EH (cell line): ENCODE measurements around the gene CUL2.
A peak's percentile ranks its signal among the peaks of the same experiment; 100 is the strongest.
"Not testable (repeated sequence)": the region's sequence is repeated elsewhere in the genome, so short reads cannot be mapped to it uniquely, and the experiment has no call there.

Experiments used
- DNase-seq: peaks from one replicate; pipeline ENCODE4 v3.0.0-alpha.2; 2015; ENCODE audit warnings: low read depth

CUL2 gene

DNA sequence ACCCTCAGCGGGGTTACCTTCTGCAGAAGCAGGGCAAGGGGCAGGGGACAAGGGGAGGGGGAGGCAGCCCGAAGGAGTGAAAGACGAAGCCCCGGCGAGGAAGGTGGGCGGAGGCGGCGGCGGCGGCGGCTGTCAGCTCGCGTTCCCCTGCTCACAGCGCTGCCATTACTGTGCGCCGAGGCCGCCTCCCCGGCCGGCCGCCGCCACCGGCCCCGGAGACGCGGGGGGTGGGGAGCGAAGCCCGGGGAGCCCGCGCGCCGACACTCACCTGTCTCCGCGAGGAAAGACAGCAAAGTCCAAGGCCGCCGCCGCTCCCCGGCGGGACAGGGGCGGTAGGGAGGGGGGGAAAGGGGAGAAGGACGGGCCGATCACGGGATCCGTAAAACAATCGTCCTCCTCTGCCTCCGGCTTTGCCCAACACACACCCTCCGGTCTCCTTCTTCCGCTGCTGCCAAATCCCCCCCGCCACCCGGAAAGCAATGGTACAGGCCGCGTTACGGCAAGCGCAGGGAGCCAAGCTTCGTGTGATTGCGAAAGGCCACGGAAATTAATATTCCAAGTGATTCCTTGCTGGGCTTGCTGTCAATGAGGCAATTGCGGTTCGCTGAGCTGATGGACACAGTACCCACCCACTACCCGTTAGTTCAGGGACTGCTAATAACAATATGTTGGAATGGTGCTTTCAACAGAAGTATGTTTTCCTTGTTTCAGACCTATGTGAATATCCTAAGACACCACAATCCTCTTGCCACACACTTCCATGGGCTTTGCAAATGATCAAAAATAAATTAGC, at the start of gene CUL2:
CUL2 (minus strand) TSS at position 180 of the 793 bp plus-strand sequence. CDS start 19,024 bp downstream, outside the sequence.
- DNase-seq: peak; percentile 92

DNA sequence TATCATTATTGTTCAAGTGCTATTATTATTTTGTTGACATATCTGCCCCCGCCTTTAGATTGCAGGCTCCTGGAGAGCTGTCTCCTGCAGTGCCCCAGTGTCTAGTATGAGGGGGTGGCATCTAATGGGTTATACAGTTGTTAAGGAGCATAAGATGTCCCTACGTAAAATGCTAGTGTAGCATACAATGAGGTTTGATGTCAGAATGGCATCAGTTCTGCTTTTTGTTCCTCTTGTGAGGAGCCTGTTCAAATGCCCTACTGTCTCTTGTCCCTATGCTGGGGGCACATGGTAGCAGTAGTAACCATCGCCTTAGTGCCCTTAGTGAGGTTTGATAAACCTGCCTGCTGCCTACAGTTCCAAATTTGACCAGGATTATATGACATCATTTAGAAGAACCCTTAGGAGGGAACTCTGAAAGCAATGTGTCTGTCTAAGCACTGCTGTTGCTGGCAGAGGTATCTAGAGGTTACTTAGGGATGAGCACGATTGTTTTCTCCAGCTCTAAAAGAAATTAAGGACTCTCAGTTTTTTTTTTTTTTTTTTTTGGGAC, 46.2 kb upstream of the CUL2 start:
- DNase-seq: no peak

DNA sequence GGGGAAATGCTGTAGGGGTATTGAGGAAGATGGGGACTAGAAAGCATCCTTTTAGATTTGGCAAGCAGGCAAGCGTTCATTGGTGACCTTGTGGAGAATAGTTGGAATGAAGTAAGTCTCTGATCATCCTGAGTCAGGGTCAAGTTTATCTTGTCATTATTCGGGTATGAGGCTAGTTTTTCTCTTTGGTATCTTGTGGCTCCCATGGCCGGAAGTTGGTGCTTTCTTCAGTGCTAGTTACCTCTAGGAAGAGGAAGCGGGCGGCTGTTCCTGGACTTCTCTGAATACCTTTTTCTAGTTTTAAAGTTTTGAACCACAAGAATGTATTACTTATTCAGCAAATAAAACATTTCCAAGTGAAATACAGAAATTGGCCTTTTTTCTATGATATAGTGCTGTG, 45.7 kb upstream of the CUL2 start:
- DNase-seq: peak; percentile 57

DNA sequence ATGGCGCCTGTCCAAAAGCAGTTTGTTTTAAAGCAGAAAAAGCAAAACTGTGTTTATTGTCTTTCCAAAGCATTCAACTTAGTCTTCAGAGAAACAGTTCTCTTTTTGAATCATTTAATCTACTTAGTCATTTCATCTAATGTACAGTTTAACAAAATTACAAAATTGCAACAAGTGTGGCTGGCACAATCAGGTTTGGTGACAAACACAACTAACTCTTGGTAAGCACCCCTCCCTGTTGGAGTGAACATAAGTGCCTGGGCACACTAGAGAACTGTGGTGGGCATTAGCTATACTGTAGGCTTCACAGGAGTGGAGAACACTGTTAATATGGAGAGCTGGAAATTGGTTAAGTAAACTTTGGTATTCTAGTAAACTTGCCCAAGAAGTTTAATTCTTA, 43.4 kb upstream of the CUL2 start:
- DNase-seq: no peak

DNA sequence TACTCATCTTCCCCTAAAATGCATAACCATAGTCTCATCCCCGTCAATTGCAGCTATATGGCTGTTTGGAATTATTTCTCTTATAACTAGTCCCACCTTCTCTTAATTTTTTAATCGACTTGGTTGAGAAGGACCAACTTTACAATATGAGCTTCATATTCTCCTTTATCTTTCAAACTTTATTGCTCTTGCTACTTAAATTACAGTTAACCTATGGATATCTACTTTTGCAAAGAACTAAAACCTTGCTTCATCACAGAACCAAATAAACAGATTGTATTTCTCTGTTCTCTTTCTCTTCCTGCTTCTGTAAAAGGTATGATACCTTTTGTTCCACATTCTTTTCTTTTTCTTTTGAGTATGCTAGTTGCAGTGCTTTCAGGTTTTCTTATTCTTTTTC, 42.6 kb upstream of the CUL2 start:
- no peak for DNase-seq

DNA sequence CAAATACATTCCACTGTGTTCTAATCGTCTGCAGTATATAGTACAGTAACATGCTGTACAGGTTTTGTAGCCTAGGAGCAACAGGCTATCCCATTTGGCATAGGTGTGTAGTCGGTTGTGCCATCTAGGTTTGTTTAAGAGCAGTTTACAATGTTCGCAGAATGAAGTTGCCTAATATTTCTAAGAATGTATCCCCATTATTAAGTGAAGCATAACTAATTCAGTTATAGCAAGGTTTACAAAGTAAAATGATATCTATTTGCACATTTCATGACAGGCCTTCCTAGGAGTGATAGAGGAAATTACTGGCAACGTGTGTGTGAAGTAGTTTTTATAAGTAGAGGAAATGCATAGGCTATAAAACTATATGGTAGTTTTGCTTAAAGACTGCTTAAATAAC, 40.5 kb upstream of the CUL2 start:
- no peak for DNase-seq

DNA sequence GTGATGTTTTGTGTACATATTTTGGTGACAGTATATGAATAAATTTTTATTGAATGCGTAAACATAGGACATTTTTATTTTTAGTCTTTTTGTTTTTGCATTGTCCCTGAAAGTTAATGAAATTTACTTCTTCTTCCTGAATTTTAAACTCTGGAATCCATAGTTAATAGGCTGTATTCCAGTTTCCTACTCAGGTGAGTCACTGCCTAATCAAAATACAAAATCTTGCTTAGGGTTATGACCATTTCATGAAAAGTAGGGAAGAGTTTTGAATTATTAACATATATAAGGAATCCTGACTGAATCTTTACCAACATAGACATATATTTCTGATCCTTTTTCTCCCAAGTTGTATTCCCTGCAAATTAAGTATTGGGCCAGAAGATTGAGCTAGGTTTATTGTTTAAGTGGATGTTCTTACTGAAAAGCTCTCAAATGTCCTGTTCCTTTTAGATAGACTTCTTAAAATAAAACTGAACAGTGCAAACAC, 39.1 kb upstream of the CUL2 start:
- no peak for DNase-seq

DNA sequence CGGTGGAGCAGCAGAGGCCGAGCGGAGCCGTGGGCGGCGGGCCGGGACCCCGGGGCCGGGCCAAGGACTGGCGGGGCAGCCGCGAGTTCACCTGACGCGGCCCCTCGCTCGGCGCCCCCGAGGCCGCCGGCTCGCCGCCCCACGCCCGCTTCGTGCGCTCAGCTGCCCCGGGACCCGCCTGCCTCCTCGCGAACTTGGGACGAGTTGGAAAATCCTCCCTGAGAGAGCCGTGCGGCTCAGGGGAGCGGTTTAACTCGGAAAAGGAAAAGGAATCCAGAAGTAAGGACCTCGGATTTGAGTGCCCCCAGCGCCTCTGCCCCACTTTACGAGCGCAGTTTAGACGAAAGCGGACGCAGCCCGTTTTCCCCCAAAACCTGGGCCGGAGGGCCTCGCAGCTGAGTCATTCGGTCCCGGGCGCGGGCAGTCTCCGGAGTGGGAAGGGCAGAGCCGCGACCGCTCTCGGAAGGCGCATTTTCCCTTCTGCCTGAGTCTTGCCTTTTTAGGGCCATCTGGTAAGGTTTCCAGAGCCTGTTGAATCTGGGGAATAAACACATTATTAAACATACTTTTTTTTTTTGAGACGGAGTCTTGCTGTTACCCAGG, 37.2 kb upstream of the CUL2 start:
- DNase-seq: peak; percentile 76

DNA sequence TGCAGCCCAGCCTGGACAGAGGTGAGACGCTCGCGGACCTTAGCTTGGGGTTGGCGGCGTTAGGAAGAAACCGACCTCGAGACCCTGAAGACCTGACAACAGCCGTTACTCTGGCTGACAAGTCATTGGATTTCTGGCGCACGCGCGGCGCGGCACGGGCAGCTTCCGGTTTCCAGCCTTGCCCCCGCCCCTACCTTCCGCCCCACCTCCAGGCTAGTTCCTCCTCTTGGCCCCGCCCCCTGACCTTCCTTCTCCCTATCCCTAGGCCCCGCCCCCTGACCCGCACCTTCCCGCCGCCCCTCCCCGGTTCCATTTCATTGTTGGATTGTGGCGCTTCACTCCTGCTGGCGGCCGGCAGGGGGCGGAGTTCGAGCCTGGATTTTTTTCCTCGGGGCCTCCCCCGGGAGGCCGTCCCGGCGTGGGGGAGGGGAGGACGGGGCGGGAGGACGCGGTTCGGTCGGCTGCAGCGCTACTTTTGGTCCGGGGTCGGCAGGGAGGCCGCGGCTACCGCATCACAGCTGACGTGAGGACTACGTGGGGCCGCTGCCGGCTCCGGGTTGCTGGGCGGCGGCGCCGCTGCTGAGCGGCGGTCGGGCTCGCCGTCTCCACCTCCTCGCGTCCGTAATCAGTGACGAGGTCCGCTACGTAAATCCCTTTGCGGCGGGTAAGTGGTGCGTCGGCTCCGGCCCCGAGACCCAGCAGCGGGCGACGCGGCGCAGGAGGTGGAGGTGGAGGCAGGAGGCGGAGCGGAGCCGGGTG, 36.6 kb upstream of the CUL2 start, which contains the start of gene CREM:
CREM (plus strand) TSS at position 317 of the 759 bp plus-strand sequence. CDS start 10,990 bp downstream, outside the sequence.
- DNase-seq: peak; percentile 98

DNA sequence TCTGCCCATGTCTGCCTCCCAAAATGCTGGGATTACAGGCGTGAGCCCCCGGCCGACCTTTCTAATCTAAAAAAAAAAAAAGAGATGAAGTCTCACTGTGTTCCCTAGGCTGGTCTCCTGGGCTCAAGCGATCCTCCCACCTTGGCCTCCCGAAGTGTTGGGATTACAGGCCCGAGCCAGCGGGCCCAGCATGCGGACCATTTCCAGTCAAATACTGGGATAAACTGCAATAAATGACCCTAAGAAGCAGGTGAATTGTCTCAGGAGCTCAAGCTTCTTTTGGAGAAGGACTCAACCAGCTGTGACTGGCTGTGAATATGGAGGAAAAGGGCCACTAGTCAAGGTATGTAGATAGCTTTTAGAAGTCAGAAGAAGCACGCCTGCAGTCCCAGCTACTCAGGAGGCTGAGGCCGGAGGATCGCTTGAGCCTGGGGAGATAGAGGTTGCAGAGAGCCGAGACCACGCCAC, 36.0 kb upstream of the CUL2 start:
- DNase-seq: no peak

DNA sequence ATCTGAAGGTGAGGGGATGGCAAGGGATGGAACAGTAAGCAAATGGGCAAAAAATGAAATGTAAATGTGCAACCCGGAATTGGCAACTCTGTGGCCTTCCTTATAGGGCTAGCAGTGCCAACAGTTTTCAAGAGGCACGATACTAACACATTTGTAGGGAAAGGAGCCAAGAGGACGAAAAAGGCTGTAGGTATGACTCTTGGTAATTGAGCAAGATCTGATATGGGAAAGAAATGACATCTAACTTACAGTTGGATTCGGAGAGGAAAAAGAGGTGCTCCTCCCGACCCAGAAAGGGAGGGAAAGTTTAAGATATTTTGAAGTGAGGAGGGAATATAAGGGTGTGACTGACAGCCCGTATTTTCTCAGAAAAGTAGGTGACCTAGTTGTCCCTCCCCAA, 34.4 kb upstream of the CUL2 start:
- DNase-seq: no peak

DNA sequence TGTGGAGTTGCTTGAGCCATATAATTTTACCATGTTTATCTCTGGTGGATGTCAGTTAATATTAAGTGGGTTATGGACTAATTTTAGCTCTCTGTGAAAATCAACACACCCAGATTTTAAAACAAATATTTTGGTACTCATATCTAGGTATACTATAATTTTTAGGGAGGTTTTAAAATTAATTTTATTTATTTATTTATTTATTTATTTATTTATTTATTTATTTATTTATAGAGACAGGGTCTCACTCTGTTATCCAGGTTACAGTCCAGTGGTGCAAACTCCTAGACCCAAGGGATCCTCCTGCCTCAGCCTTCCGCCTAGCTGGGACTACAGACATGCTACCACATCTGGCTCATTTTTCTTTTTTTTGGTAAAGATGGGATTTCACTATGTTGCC, 29.2 kb upstream of the CUL2 start:
- no peak for DNase-seq

DNA sequence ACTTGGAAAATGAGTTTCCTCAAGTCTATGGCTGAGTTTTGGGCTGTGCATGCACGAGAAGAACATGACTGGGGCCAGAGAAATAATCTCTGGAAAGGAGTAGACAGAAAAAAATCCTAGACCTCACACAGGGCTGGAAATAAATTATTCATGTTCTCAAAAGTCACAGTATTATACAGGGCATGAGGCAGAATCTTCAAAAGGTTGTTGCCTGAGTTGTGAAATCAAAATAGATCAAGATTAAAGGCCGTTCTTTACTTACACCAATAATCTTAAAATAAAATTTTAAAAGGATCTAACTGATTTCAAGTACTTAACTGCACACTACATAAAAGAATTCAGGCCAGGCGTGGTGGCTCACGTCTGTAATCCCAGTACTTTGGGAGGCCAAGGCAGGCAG, 22.4 kb upstream of the CUL2 start:
- DNase-seq: no peak

DNA sequence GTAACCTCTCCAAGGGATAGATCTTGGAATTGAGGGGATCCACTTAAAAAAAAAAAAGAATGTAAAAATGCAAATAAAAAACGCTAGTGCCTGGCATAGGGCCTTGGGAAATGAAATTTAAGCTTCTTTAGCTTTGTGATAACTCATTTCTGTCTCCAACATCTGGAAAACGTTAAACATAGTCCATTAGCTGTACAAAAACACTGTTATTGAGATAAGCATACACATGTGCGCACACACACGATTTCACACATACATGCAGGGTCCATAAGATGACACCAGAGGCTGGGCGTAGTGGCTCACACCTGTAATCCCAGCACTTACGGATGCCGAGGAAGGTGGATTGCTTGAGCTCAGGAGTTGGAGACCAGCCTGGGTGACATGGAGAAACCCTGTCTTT, 13.7 kb upstream of the CUL2 start:
- DNase-seq: no peak

DNA sequence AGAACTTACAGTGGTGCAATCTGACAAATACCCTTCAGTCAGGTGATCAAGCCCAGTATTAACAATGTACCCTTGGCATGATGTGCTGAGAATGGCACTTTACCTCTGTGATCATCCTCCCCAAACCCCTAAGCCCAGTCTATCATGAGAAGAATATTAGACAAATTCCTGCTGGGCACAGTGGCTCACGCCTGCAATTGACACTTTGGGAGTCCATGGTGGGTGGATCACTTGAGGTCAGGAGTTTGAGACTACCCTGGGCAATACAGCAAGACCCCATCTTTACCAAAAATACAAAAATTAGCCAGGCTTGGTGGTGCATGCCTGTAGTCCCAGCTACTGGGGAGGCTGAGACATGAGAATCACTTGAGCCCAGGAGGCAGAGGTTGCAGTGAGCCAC, 7.4 kb upstream of the CUL2 start:
- DNase-seq: no peak

DNA sequence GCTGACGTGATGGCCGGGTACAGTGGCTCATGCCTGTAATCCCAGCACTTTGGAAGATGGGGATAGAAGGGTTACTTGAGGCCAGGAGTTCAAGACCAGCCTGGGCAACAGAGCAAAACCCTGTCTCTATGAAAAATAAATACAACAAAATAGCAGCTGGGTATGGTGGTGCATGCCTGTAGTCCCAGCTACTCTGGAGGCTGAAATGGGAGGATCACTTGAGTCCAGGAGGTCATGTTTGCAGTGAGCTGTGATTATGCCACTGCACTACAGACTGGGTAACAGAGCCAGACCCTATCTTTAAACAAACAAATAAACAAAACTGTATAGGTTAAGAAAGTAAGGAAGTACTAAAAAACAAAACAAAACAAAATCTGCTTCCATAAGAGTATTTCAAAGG, 6.2 kb upstream of the CUL2 start:
- no peak for DNase-seq

DNA sequence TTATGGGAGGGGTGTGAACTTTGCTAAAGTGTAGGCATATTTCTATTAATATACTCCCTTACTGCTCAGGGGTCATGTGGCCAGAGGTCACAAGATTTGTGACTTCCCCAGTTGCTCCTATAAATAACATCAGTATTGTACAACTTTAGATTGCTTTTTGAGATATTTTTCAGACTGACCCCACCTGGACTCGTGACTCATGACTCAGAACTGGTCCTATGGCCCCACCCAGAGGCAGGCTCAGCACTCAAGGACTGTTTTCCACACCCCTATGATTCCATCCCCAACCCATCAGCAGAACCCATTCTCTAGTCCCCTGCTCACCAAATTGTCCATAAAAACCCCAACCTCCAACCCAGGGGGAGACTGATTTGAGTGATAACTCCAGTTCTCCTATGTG, 2.7 kb upstream of the CUL2 start:
- no peak for DNase-seq

DNA sequence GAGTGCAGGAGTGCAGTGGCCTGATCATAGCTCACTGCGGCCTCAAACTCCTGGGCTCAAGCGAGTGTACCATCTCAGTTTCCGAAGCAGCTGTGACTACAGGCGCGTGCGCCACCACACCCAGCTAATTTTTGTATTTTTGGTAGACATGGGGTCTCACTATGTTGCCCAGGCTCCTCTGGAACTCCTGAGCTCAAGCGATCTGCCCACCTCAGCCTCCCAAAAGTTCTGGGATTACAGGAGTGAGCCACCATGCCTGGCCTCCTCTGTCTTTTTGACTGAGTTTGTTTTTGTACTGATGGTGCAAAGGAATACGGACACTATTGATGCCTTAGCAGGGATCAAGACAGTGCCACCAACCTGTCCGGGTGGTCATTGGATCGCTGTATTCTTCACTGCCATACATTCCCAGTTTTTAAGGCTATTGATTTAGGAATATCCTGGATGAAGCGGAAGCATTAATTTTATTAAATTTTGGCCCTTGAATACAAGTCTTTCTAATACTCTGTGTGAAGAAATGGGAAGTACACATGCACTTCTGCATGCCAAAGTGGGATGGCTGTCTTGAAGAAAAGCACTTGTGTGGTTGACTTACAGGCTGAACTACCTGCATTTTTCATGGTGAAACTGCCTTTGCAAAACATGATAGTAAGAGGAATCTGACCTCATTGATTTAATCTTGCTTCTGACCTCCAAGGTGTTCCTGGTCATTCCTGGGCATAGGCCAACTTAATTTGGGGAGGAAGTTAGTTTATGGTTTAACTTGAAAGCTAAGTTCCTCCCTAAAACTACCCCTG, 2.1 kb upstream of the CUL2 start:
- DNase-seq: no peak

DNA sequence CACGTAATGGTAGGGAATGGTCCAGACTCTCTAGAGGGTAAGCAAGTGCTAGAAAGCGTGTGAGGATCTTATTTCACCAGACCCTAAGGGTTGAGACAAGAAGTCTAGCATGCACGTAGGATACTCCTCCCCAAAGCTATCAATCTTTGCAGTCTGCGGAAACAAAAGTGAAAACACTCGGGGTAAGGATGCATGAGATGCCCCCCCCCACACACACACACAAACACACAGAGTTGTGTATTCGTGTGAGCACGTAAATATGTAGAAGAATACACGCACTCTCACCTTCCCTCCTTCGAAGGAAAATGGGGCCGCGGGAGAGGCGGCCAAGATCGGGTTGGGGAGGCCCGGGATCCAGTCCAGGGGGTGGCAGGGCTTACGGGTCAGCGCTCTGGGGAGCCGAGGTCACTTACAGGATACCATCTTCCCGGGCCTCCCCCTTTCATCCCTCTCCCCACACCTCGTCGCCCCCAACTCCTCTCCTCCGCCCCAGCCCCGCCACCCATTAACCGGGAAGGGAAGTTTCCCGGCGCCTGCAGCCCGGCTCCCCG, 455 bp downstream of the CUL2 start:
- peak; percentile 29 for DNase-seq

DNA sequence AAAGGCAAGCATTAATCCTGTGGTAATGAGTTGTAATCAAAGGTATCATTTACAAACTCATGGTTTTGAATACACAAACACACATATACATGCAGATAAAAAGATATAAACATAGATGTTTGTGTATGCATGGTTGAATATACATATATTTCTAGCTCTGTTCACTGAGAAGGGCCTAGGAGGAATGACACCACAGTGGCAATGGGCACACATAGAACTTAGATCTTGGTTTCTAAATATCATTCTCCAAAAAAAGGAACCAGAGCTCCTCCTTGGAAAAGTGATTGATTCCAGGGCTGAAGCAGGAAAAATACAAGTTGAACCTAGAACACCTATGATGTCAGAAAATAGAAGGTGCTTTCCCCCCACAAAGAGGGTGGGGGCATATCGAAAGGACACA, 6.9 kb downstream of the CUL2 start:
- no peak for DNase-seq

DNA sequence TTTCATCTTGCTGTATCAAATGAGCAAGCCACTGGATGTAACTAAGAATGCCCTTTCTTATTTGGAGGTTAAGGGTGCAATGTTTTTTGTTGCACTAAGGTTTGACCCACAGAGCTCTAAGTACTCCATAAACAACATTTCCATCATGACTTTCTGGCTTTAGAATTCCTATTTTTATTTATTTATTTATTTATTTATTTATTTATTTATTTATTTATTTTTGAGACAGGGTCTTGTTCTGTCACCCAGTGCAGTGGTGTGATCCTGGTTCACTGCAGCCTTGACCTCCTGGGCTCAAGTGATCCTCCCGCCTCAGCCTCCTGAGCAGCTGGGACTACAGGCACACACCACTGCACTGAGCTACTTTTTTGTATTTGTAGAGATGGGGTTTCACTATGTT, 9.9 kb downstream of the CUL2 start:
- DNase-seq: not testable (repeated sequence)
